A549 (cell line): ENCODE results near the gene ZFYVE28.

ENCODE experiments used
- BHLHE40 ChIP-seq: IDR thresholded peaks from 2 replicates; pipeline ENCODE4 v1.6.1; 2012; ENCODE audit warnings: low read depth, low read length, inconsistent platforms
- MAZ ChIP-seq: fragments of 150-350 bp; IDR thresholded peaks from 2 replicates; pipeline ENCODE4 v1.6.1; 2014; ENCODE audit warnings: antibody characterized with exemption, low read depth, low read length, borderline replicate concordance
- POLR2A ChIP-seq: IDR thresholded peaks from 2 replicates; pipeline ENCODE4 v1.6.1; 2012; ENCODE audit warnings: mild to moderate bottlenecking, low read length
- RCOR1 ChIP-seq: fragments of 150-350 bp; IDR thresholded peaks from 2 replicates; pipeline ENCODE4 v1.6.1; 2014; ENCODE audit warnings: antibody characterized with exemption, low read length, low read depth
- RFX5 ChIP-seq: fragments of 450-650 bp; IDR thresholded peaks from 2 replicates; pipeline ENCODE4 v1.7.1; 2014; ENCODE audit warnings: antibody characterized with exemption, mild to moderate bottlenecking, moderate library complexity
- SMC3 ChIP-seq: fragments of >200 bp; sonication (Bioruptor Twin); formaldehyde crosslinking; IDR thresholded peaks from 3 replicates; pipeline ENCODE4 v1.6.1; 2018; ENCODE audit warnings: inconsistent platforms
- TF ChIP-seq, protein P1 (sequence below): IDR thresholded peaks from 2 replicates; pipeline ENCODE4 v1.6.1; 2012
- TF ChIP-seq, protein P2 (sequence below): fragments of >200 bp; sonication (Bioruptor Twin); formaldehyde crosslinking; IDR thresholded peaks from 3 replicates; pipeline ENCODE4 v1.5.1; 2016
- TF ChIP-seq, protein P3 (sequence below): fragments of 200-600 bp; sonication (generic); IDR thresholded peaks from 2 replicates; pipeline ENCODE4 v1.6.1; 2016; ENCODE audit warnings: antibody characterized with exemption, mild to moderate bottlenecking, moderate library complexity
- TF ChIP-seq, protein P4 (sequence below): IDR thresholded peaks from 2 replicates; pipeline ENCODE4 v1.6.1; 2012

DNA sequence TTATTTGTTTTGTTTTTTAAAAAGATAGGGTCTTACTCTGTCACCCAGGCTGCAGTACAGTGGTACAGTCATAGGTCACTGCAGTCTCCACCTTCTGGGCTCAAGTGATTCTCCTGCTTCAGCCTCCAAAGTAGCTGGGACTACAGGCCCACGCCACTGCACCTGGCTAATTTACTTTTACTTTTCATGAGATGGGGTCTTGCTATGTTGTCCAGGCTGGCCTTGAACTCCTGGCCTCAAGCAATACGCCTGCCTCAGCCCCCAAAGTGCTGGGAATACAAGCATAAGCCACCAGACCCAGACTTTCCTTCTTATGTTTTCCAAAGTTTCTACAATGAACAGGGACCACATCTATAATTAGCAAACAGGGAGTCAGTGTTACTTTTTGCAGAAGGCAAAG is 118.7 kb downstream of the ZFYVE28 start:
- TF ChIP-seq, protein P1, sequence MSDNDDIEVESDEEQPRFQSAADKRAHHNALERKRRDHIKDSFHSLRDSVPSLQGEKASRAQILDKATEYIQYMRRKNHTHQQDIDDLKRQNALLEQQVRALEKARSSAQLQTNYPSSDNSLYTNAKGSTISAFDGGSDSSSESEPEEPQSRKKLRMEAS: no peak
- TF ChIP-seq RFX5 (no peak), SMC3 (no peak), MAZ (no peak), RCOR1 (no peak), POLR2A (no peak), BHLHE40 (no peak)
- TF ChIP-seq, protein P2, sequence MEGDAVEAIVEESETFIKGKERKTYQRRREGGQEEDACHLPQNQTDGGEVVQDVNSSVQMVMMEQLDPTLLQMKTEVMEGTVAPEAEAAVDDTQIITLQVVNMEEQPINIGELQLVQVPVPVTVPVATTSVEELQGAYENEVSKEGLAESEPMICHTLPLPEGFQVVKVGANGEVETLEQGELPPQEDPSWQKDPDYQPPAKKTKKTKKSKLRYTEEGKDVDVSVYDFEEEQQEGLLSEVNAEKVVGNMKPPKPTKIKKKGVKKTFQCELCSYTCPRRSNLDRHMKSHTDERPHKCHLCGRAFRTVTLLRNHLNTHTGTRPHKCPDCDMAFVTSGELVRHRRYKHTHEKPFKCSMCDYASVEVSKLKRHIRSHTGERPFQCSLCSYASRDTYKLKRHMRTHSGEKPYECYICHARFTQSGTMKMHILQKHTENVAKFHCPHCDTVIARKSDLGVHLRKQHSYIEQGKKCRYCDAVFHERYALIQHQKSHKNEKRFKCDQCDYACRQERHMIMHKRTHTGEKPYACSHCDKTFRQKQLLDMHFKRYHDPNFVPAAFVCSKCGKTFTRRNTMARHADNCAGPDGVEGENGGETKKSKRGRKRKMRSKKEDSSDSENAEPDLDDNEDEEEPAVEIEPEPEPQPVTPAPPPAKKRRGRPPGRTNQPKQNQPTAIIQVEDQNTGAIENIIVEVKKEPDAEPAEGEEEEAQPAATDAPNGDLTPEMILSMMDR: no peak
- TF ChIP-seq, protein P3, sequence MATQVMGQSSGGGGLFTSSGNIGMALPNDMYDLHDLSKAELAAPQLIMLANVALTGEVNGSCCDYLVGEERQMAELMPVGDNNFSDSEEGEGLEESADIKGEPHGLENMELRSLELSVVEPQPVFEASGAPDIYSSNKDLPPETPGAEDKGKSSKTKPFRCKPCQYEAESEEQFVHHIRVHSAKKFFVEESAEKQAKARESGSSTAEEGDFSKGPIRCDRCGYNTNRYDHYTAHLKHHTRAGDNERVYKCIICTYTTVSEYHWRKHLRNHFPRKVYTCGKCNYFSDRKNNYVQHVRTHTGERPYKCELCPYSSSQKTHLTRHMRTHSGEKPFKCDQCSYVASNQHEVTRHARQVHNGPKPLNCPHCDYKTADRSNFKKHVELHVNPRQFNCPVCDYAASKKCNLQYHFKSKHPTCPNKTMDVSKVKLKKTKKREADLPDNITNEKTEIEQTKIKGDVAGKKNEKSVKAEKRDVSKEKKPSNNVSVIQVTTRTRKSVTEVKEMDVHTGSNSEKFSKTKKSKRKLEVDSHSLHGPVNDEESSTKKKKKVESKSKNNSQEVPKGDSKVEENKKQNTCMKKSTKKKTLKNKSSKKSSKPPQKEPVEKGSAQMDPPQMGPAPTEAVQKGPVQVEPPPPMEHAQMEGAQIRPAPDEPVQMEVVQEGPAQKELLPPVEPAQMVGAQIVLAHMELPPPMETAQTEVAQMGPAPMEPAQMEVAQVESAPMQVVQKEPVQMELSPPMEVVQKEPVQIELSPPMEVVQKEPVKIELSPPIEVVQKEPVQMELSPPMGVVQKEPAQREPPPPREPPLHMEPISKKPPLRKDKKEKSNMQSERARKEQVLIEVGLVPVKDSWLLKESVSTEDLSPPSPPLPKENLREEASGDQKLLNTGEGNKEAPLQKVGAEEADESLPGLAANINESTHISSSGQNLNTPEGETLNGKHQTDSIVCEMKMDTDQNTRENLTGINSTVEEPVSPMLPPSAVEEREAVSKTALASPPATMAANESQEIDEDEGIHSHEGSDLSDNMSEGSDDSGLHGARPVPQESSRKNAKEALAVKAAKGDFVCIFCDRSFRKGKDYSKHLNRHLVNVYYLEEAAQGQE: no peak
- TF ChIP-seq, protein P4, sequence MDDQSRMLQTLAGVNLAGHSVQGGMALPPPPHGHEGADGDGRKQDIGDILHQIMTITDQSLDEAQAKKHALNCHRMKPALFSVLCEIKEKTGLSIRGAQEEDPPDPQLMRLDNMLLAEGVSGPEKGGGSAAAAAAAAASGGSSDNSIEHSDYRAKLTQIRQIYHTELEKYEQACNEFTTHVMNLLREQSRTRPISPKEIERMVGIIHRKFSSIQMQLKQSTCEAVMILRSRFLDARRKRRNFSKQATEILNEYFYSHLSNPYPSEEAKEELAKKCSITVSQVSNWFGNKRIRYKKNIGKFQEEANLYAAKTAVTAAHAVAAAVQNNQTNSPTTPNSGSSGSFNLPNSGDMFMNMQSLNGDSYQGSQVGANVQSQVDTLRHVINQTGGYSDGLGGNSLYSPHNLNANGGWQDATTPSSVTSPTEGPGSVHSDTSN: no peak
